Neural progenitor cell (in vitro differentiated cells): ENCODE results near the gene FGFR4. TPM values are rescaled to one million over a fixed set of nuclear protein-coding genes. Genes with fewer than 3 reads are reported as not detected.

Source experiments
- DNase-seq: peaks from one replicate; pipeline ENCODE4 v3.0.0-alpha.2; 2016; ENCODE audit warnings: low spot score
- H2AFZ ChIP-seq: fragments of 200-600 bp; sonication (generic); replicated peaks from 2 replicates; pipeline ENCODE4 v1.6.1; 2016; ENCODE audit warnings: antibody characterized with exemption
- H3F3A ChIP-seq: fragments of 200-600 bp; sonication (generic); 2 replicates; pipeline ENCODE4 v1.6.1; 2016; ENCODE audit warnings: antibody characterized with exemption, low read depth
- H3K27ac ChIP-seq: fragments of 200-600 bp; sonication (generic); 2 replicates; pipeline ENCODE4 v1.5.1; 2016; ENCODE audit warnings: mild to moderate bottlenecking
- H3K27me3 ChIP-seq: fragments of 200-600 bp; sonication (generic); 2 replicates; pipeline ENCODE4 v1.6.1; 2016; ENCODE audit warnings: mild to moderate bottlenecking, moderate library complexity
- H3K36me3 ChIP-seq: fragments of 200-600 bp; sonication (generic); 2 replicates; pipeline ENCODE4 v1.5.1; 2016
- H3K4me1 ChIP-seq: fragments of 200-600 bp; sonication (generic); 2 replicates; pipeline ENCODE4 v1.6.1; 2016; ENCODE audit warnings: mixed run types
- H3K4me2 ChIP-seq: fragments of 200-600 bp; sonication (generic); 2 replicates; pipeline ENCODE4 v1.6.1; 2016
- H3K4me3 ChIP-seq: fragments of 200-600 bp; sonication (generic); 2 replicates; pipeline ENCODE4 v1.5.1; 2016
- H3K79me2 ChIP-seq: fragments of 200-600 bp; sonication (generic); 2 replicates; pipeline ENCODE4 v1.6.1; 2016; ENCODE audit warnings: low read depth
- H3K9ac ChIP-seq: fragments of 200-600 bp; sonication (generic); 2 replicates; pipeline ENCODE4 v1.6.1; 2016
- H3K9me3 ChIP-seq: fragments of 200-600 bp; sonication (generic); 2 replicates; pipeline ENCODE4 v1.5.1; 2016; ENCODE audit warnings: low read depth
- H4K20me1 ChIP-seq: fragments of 200-600 bp; sonication (generic); 2 replicates; pipeline ENCODE4 v1.6.1; 2016; ENCODE audit warnings: low read depth
- H3K27ac Mint-ChIP-seq: 3 replicates; pipeline ENCODE4 v1.8.0; 2021; ENCODE audit warnings: mixed read lengths
- H3K27me3 Mint-ChIP-seq: 2 replicates; pipeline ENCODE4 v1.8.0; 2022; ENCODE audit warnings: low read depth, mild to moderate bottlenecking, inconsistent platforms, moderate library complexity, mixed read lengths; ENCODE audit not compliant: insufficient read depth
- H3K36me3 Mint-ChIP-seq: 3 replicates; pipeline ENCODE4 v1.8.0; 2021; ENCODE audit warnings: mixed read lengths
- H3K4me1 Mint-ChIP-seq: 3 replicates; pipeline ENCODE4 v1.8.0; 2021; ENCODE audit warnings: mixed read lengths
- H3K4me3 Mint-ChIP-seq: 3 replicates; pipeline ENCODE4 v1.8.0; 2021; ENCODE audit warnings: mild to moderate bottlenecking, moderate library complexity, mixed read lengths
- H3K9me3 Mint-ChIP-seq: 3 replicates; pipeline ENCODE4 v1.8.0; 2020; ENCODE audit warnings: mixed read lengths
- CTCF ChIP-seq: fragments of 200-600 bp; sonication (generic); IDR thresholded peaks from 2 replicates; pipeline ENCODE4 v1.5.1; 2017; ENCODE audit warnings: antibody characterized with exemption, mild to moderate bottlenecking
- EZH2 ChIP-seq: fragments of 200-600 bp; sonication (generic); IDR thresholded peaks from 2 replicates; pipeline ENCODE4 v1.6.1; 2017; ENCODE audit warnings: antibody characterized with exemption, mild to moderate bottlenecking, moderate library complexity
- EZH2phosphoT487 ChIP-seq: fragments of 200-600 bp; sonication (generic); IDR thresholded peaks from 2 replicates; pipeline ENCODE4 v1.6.1; 2017; ENCODE audit warnings: antibody characterized with exemption
- total RNA-seq: library from RNA; depleted of rRNA; stranded (reverse); fragments of >200 nt; gene quantifications from 2 replicates; pipeline ENCODE4 v1.2.3, GENCODE V29; 2015; ENCODE audit warnings: low replicate concordance

The FGFR4 gene
- total RNA-seq, 1 donor from 2014 or later: 8.2 TPM

- H3K4me3 Mint-ChIP-seq: no peak overlapping the region
- H3K36me3 ChIP-seq: no peaks in the 10 kb centered on the region
- H3K27me3 ChIP-seq: no peaks in the 10 kb centered on the region
- H3K27me3 Mint-ChIP-seq: peaks cover 10% of the 10 kb centered on the region
- H3K79me2 ChIP-seq: no peaks in the 10 kb centered on the region
- H3K9me3 Mint-ChIP-seq: no peaks in the 10 kb centered on the region
- no peak overlapping the region for H3K4me3 ChIP-seq
- H3K27ac ChIP-seq: no peak overlapping the region
- H3K9ac ChIP-seq: no peak overlapping the region
- no peaks in the 10 kb centered on the region for H3K4me1 ChIP-seq
- peaks cover 10% of the 10 kb centered on the region for H3F3A ChIP-seq
- H3K36me3 Mint-ChIP-seq: peaks cover 3% of the 10 kb centered on the region
- H3K27ac Mint-ChIP-seq: peak overlapping the region; percentile 80
- peaks cover 4% of the 10 kb centered on the region for H3K4me1 Mint-ChIP-seq
- no peak overlapping the region for H2AFZ ChIP-seq
- H3K4me2 ChIP-seq: no peak overlapping the region
- TF ChIP-seq EZH2phosphoT487 (no peak), CTCF (no peak), EZH2 (no peak)
- no peaks in the 10 kb centered on the region for H4K20me1 ChIP-seq
- H3K9me3 ChIP-seq: no peaks in the 10 kb centered on the region
- no peak for DNase-seq
Measured at GRCh38 chr5:177077335-177077734, 9.4 kb upstream of the FGFR4 start.

DNA sequence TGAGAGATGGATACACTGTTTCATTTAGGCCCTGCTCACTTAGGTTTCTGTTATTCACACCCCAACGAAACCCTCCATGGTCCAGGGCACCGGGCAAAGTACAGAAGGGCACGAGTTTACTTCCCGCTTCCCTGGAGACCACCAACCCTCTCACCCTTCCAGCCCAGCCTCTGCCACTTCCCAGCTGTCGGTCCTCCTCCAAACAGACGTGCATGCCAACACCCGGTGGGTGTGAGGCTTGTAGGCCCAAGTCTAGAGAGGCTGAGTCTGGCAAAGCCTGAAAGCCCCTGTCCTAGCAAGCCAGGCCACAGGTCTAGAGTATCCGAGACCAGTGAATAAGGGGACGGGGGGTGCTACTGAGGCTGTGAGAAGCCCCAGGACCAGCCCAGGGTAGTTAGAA is 7.1 kb upstream of the FGFR4 start:
- Histone ChIP-seq H3K27me3 (no peaks in the 10 kb centered on the region), H3K27ac (no peak overlapping the region), H3K4me3 (no peak overlapping the region), H3F3A (peaks cover 10% of the 10 kb centered on the region), H3K4me2 (no peak overlapping the region), H3K9ac (no peak overlapping the region), H3K36me3 (no peaks in the 10 kb centered on the region), H3K4me1 (no peaks in the 10 kb centered on the region), H3K9me3 (no peaks in the 10 kb centered on the region), H4K20me1 (no peaks in the 10 kb centered on the region), H3K79me2 (no peaks in the 10 kb centered on the region), H2AFZ (no peak overlapping the region)
- TF ChIP-seq EZH2phosphoT487: no peak
- TF ChIP-seq CTCF: no peak
- TF ChIP-seq EZH2: no peak
- H3K36me3 Mint-ChIP-seq: peaks cover 3% of the 10 kb centered on the region
- peak overlapping the region; percentile 66 for H3K27ac Mint-ChIP-seq
- H3K9me3 Mint-ChIP-seq: no peaks in the 10 kb centered on the region
- H3K4me1 Mint-ChIP-seq: peaks cover 10% of the 10 kb centered on the region
- no peak overlapping the region for H3K4me3 Mint-ChIP-seq
- H3K27me3 Mint-ChIP-seq: peaks cover 14% of the 10 kb centered on the region
- DNase-seq: no peak

- H3K27ac Mint-ChIP-seq: no peak overlapping the region
- Histone ChIP-seq H3K36me3 (no peaks in the 10 kb centered on the region), H3F3A (peaks cover 13% of the 10 kb centered on the region), H3K9ac (no peak overlapping the region), H4K20me1 (no peaks in the 10 kb centered on the region), H2AFZ (no peak overlapping the region), H3K9me3 (no peaks in the 10 kb centered on the region), H3K4me3 (no peak overlapping the region), H3K79me2 (no peaks in the 10 kb centered on the region), H3K4me2 (no peak overlapping the region), H3K27me3 (no peaks in the 10 kb centered on the region), H3K27ac (no peak overlapping the region), H3K4me1 (no peaks in the 10 kb centered on the region)
- no peak overlapping the region for H3K4me3 Mint-ChIP-seq
- no peak for DNase-seq
- peaks cover 13% of the 10 kb centered on the region for H3K4me1 Mint-ChIP-seq
- TF ChIP-seq EZH2 (no peak), EZH2phosphoT487 (no peak), CTCF (no peak)
- peaks cover 3% of the 10 kb centered on the region for H3K36me3 Mint-ChIP-seq
- peaks cover 14% of the 10 kb centered on the region for H3K27me3 Mint-ChIP-seq
- H3K9me3 Mint-ChIP-seq: no peaks in the 10 kb centered on the region
Measured at GRCh38 chr5:177080265-177080664, 6.5 kb upstream of the FGFR4 start.
